GM11168 (cell line): ENCODE measurements around the gene GPR55.
"Not testable (repeated sequence)": the region's sequence is repeated elsewhere in the genome, so short reads cannot be mapped to it uniquely, and the experiment has no call there.

Experiments used
- in situ Hi-C: fragments of 300-500 bp; cut with MboI; formaldehyde crosslinking; loops from one replicate; pipeline ENCODE4 v1.12.0; 2022; ENCODE audit warnings: low sequenced_read_pairs; ENCODE audit not compliant: unreplicated experiment

The GPR55 gene

DNA sequence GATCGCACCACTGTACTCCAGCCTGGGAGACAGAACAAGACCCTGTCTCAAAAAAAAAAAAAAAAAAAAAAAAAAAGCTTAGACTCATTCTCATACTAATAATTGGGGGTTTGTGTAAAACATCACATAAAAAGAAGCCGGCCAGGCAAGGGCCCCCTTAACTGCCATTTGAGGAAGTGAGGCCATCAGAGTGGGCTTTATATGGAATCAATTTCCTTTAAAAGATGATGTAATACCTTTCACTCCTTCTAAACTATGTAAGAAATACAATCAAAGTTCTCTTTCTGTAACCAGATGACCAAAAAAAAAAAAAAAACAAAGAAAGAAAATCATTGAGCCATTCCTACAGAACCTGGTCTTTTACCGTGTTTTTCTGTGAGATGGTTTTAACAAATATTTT is 13.1 kb upstream of the GPR55 start:
- in situ Hi-C loops = no loop called here

GRCh38 chr2:230937362-230937761 is 12.3 kb upstream of the GPR55 start:
- in situ Hi-C loops = no loop called here

- in situ Hi-C loops = not testable (repeated sequence)
Observed at GRCh38 chr2:230936243-230936642, 11.2 kb upstream of the GPR55 start.

GRCh38 chr2:230935130-230935430 is 10.0 kb upstream of the GPR55 start:
- in situ Hi-C loops = no loop called here

GRCh38 chr2:230934231-230935129 is 9.4 kb upstream of the GPR55 start:
- in situ Hi-C loops = no loop called here

- in situ Hi-C loops = no loop called here
Observed at GRCh38 chr2:230933521-230934180, 8.6 kb upstream of the GPR55 start.

DNA sequence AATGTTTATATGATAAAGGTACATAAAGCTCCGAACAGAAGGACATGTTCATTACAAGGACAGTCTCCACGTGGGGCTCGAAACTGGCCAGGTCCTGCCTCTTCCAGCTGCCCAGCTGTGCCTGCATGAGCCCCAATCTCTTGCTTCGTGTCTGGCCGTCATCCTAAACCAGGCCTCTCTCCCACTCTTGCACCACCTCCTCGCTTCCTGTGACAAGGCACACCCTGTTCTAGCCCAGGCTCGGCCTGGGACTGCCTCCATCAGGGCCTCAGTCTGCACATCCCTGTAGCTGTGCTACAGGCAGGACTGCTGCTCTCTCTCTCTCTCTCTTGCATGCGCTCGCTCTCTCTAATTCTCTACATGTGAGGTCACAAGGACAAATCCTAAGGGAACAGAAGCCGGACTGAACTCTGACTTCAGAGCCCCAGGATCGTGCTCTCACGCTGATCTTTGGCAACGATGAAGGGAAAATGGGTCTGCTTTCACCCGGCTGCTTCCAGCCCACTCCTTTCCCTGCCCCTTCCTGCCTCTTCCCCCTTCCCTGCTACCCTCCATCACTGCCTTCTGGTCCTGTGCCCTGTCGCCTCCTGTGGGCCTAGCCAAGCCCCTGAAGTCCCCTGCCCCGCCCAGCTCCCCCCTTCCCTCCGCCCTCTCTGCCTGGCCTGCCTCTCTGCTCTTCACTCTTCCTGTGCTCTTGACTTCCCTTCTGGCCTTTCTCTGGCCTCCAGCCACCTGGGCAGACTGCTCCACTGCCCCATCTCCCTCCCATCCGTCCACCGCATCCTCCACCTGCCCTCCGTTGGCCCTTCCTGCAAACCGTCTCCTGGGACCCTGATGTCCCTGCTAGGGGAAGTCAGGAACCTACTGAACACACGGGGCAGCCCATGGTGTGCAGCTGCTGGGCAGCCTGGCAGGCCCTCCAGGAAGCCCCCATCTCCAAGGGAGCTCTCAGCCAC is 7.8 kb upstream of the GPR55 start:
- in situ Hi-C loops = no loop called here

DNA sequence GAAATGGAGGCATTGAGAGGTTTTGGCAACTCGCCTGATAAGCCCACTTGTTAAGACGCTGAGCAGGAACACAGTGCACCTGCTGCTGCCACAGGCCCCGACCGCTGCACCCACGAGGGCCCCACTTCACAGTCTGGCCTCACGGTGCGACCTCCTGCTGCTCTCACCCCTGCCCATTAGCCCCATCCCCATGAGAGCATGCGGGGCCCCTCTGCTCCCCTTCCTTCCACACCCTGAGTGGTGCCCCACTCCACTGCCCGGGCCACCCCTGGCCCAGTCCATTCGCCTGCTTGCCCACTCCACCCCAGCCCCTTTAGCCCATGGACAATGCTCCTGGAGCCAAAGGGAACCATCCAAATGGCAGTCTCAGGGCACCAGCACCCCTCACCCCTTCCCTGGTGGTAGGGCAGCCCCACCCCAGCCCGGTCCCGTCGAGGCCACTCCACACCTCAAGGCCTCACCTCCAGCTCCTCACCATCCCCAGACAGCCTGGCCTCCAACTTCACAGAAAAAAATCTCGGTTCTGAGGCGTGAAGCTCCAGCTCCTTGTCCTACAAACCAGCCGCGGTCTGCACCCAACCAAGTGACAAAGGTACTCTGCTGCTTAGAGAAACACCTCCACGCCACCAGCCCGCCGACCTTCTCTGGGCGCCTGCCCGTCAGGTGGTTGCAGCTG is 6.7 kb upstream of the GPR55 start:
- in situ Hi-C loops = no loop called here

- in situ Hi-C loops = no loop called here
Observed at GRCh38 chr2:230930928-230931555, 6.0 kb upstream of the GPR55 start.

GRCh38 chr2:230930149-230930780 is 5.2 kb upstream of the GPR55 start:
- in situ Hi-C loops = no loop called here

GRCh38 chr2:230929381-230930148 is 4.5 kb upstream of the GPR55 start:
- in situ Hi-C loops = loop anchor here (10.0 kb wide), 1 partner anchor 55 kb away; no protein-coding TSS in a partner anchor

DNA sequence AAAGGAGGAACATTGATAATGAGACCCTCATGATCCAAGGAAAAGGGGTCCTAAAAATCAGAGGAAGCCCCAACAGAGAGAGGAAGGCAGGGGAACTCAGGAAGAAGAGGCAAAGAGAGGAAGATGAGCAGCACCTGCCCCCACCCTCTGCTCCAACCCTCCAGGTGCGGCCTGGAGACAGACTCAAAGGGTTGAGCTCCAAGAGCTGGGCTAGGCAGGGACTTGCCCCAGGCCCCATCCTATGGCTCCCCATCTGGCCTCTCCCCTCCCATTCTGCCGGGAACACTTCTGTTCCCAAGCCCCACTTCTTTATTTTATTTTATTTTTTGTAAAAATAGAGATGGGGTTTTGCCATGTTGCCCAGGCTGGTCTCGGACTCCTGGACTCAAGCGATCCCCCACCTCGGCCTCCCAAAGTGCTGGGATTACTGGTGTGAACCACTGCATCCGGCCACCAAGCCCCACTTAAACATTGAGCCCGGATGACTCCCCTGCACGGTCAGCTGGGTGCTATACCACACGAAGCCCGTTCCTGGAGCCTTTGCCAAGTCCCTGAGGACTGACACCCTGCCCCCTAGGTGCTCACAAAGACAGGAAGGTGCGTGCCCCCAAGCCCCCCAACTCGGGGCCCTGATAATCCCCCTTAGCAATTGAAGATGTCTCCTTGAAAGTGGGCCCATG is 3.8 kb upstream of the GPR55 start:
- in situ Hi-C loops = loop anchor here (10.0 kb wide), 1 partner anchor 56 kb away; no protein-coding TSS in a partner anchor

- in situ Hi-C loops = loop anchor here (10.0 kb wide), 1 partner anchor 57 kb away; no protein-coding TSS in a partner anchor
Observed at GRCh38 chr2:230927711-230928341, 2.8 kb upstream of the GPR55 start.

DNA sequence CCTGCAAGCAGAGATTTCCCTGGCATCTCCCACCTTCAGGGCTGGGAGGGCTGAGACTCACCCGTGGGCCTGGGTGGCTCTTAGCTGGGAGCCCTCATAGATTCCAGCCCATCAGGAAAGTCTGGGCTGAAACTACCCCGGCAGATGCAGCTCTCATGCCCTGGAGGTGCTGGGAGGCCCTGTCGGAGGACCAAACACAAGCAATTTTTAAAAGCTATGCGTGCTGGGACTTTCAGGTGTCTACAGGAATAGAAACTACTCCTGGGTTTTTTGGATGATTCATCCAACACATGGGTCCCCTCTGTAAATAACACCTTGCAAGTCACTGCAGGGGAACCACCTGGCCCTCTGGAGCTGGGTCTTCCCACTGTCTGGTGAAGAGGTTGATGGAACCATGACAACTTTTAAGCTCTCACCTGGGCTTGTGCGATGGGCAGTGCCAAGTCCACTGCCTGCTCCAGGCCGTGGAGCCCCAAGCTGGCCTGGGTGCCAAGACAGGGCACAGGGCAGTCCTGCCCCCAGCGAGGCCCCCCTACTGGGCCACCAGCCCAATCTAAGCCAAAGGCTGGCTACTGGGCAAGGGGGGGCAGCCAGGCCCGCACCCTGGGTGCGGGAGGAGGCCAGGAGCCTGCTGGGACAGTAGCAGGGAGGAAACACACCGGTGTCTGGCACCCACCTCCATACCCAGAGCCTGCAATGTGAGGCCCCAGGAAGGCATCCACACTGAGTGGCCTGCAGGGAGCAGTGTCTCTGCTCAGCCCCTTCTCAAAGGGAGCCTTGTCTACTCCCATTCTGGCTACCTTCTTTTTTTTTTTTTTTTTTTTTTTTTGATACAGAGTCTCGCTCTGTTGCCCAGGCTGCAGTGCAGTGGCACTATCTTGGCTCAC is 1.1 kb upstream of the GPR55 start:
- in situ Hi-C loops = loop anchor here (10.0 kb wide), 1 partner anchor 59 kb away; no protein-coding TSS in a partner anchor

- in situ Hi-C loops = loop anchor here (10.0 kb wide), 1 partner anchor 59 kb away; no protein-coding TSS in a partner anchor
Observed at GRCh38 chr2:230925443-230925878, 419 bp upstream of the GPR55 start.

DNA sequence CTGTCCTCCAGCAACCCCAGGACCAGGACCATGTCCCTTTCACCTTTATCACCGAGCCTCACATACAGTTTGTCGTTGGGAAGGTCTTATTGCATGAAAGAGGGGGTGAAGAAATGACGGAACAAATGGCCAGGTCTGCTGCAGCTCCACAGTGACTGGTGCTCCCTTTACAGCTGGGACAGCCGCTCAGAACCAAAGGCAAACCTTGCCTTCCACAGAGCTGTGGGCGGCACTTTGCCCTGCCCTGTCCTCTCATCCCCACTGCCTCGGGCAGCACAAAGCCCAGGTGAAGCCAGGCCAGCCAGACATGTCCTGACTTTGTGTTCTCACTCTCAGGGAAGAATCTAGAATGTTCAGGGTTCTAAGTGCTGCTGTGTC is 961 bp downstream of the GPR55 start:
- in situ Hi-C loops = loop anchor here (10.0 kb wide), 1 partner anchor 61 kb away; no protein-coding TSS in a partner anchor
